ENCODE results near the gene FHIT.

Gene FHIT

GRCh38 chr3:60081381-60082095, 1169.7 kb downstream of the FHIT start:
- peaks cover 3% of the 10 kb centered on the region; the same call in 1 of the 2 replicates for H3K9me3 ChIP-seq (ENCODE audit: control insufficient read depth, insufficient read depth, low read depth, low read length)
- H3K27me3 ChIP-seq (ENCODE audit: control insufficient read depth, insufficient read depth, low read length) = no peaks in the 10 kb centered on the region
- no peak overlapping the region for H3K27ac ChIP-seq (ENCODE audit: low read depth, low read length)
- no peak overlapping the region for H3K4me3 ChIP-seq (ENCODE audit: low read depth, low read length)
- no peak overlapping the region for H3K9ac ChIP-seq (ENCODE audit: low read length)
- H3K4me1 ChIP-seq (ENCODE audit: control insufficient read depth, insufficient read depth, low read length) = peaks cover 4% of the 10 kb centered on the region; the same call in 1 of the 2 replicates
- no peaks in the 10 kb centered on the region for H3K36me3 ChIP-seq (ENCODE audit: control insufficient read depth, insufficient read depth, low read length)

GRCh38 chr3:60080648-60081047, 1170.6 kb downstream of the FHIT start:
- Histone ChIP-seq H3K4me1 (ENCODE audit: control insufficient read depth, insufficient read depth, low read length) (peaks cover 4% of the 10 kb centered on the region; the same call in 1 of the 2 replicates), H3K9me3 (ENCODE audit: control insufficient read depth, insufficient read depth, low read depth, low read length) (peaks cover 3% of the 10 kb centered on the region; the same call in 1 of the 2 replicates), H3K36me3 (ENCODE audit: control insufficient read depth, insufficient read depth, low read length) (no peaks in the 10 kb centered on the region), H3K27me3 (ENCODE audit: control insufficient read depth, insufficient read depth, low read length) (no peaks in the 10 kb centered on the region), H3K4me3 (ENCODE audit: low read depth, low read length) (no peak overlapping the region), H3K27ac (ENCODE audit: low read depth, low read length) (no peak overlapping the region), H3K9ac (ENCODE audit: low read length) (no peak overlapping the region)

GRCh38 chr3:60079076-60079475, 1172.2 kb downstream of the FHIT start:
- Histone ChIP-seq H3K9ac (ENCODE audit: low read length) (no peak overlapping the region), H3K9me3 (ENCODE audit: control insufficient read depth, insufficient read depth, low read depth, low read length) (peaks cover 3% of the 10 kb centered on the region; the same call in 1 of the 2 replicates), H3K36me3 (ENCODE audit: control insufficient read depth, insufficient read depth, low read length) (no peaks in the 10 kb centered on the region), H3K27me3 (ENCODE audit: control insufficient read depth, insufficient read depth, low read length) (no peaks in the 10 kb centered on the region), H3K4me3 (ENCODE audit: low read depth, low read length) (no peak overlapping the region), H3K27ac (ENCODE audit: low read depth, low read length) (no peak overlapping the region), H3K4me1 (ENCODE audit: control insufficient read depth, insufficient read depth, low read length) (peaks cover 4% of the 10 kb centered on the region; the same call in 1 of the 2 replicates)

- no peaks in the 10 kb centered on the region for H3K27me3 ChIP-seq (ENCODE audit: control insufficient read depth, insufficient read depth, low read length)
- H3K4me1 ChIP-seq (ENCODE audit: control insufficient read depth, insufficient read depth, low read length) = peaks cover 4% of the 10 kb centered on the region; the same call in 1 of the 2 replicates
- H3K27ac ChIP-seq (ENCODE audit: low read depth, low read length) = no peak overlapping the region
- H3K36me3 ChIP-seq (ENCODE audit: control insufficient read depth, insufficient read depth, low read length) = no peaks in the 10 kb centered on the region
- H3K9me3 ChIP-seq (ENCODE audit: control insufficient read depth, insufficient read depth, low read depth, low read length) = no peaks in the 10 kb centered on the region; the same call in 1 of the 2 replicates
- no peak overlapping the region for H3K4me3 ChIP-seq (ENCODE audit: low read depth, low read length)
- no peak overlapping the region for H3K9ac ChIP-seq (ENCODE audit: low read length)
Measured at GRCh38 chr3:60076331-60076730, 1174.9 kb downstream of the FHIT start.

GRCh38 chr3:60073942-60074341, 1177.3 kb downstream of the FHIT start:
- Histone ChIP-seq H3K4me1 (ENCODE audit: control insufficient read depth, insufficient read depth, low read length) (no peaks in the 10 kb centered on the region), H3K9ac (ENCODE audit: low read length) (no peak overlapping the region), H3K27me3 (ENCODE audit: control insufficient read depth, insufficient read depth, low read length) (no peaks in the 10 kb centered on the region), H3K36me3 (ENCODE audit: control insufficient read depth, insufficient read depth, low read length) (no peaks in the 10 kb centered on the region), H3K9me3 (ENCODE audit: control insufficient read depth, insufficient read depth, low read depth, low read length) (no peaks in the 10 kb centered on the region; the same call in 1 of the 2 replicates), H3K27ac (ENCODE audit: low read depth, low read length) (no peak overlapping the region), H3K4me3 (ENCODE audit: low read depth, low read length) (no peak overlapping the region)

- H3K9ac ChIP-seq (ENCODE audit: low read length) = no peak overlapping the region
- H3K4me3 ChIP-seq (ENCODE audit: low read depth, low read length) = no peak overlapping the region
- no peak overlapping the region for H3K27ac ChIP-seq (ENCODE audit: low read depth, low read length)
- no peaks in the 10 kb centered on the region for H3K36me3 ChIP-seq (ENCODE audit: control insufficient read depth, insufficient read depth, low read length)
- no peaks in the 10 kb centered on the region; the same call in 1 of the 2 replicates for H3K9me3 ChIP-seq (ENCODE audit: control insufficient read depth, insufficient read depth, low read depth, low read length)
- no peaks in the 10 kb centered on the region for H3K4me1 ChIP-seq (ENCODE audit: control insufficient read depth, insufficient read depth, low read length)
- no peaks in the 10 kb centered on the region for H3K27me3 ChIP-seq (ENCODE audit: control insufficient read depth, insufficient read depth, low read length)
Measured at GRCh38 chr3:60073228-60073627, 1178.0 kb downstream of the FHIT start.

- no peak overlapping the region for H3K27ac ChIP-seq (ENCODE audit: low read depth, low read length)
- no peaks in the 10 kb centered on the region for H3K36me3 ChIP-seq (ENCODE audit: control insufficient read depth, insufficient read depth, low read length)
- no peaks in the 10 kb centered on the region for H3K9me3 ChIP-seq (ENCODE audit: control insufficient read depth, insufficient read depth, low read depth, low read length)
- H3K9ac ChIP-seq (ENCODE audit: low read length) = no peak overlapping the region
- no peaks in the 10 kb centered on the region for H3K27me3 ChIP-seq (ENCODE audit: control insufficient read depth, insufficient read depth, low read length)
- H3K4me1 ChIP-seq (ENCODE audit: control insufficient read depth, insufficient read depth, low read length) = no peaks in the 10 kb centered on the region; the same call in 1 of the 2 replicates
- no peak overlapping the region for H3K4me3 ChIP-seq (ENCODE audit: low read depth, low read length)
Measured at GRCh38 chr3:60070366-60070765, 1180.9 kb downstream of the FHIT start.

GRCh38 chr3:60065227-60065868, 1185.9 kb downstream of the FHIT start:
- Histone ChIP-seq H3K27me3 (ENCODE audit: control insufficient read depth, insufficient read depth, low read length) (no peaks in the 10 kb centered on the region), H3K9me3 (ENCODE audit: control insufficient read depth, insufficient read depth, low read depth, low read length) (no peaks in the 10 kb centered on the region), H3K4me3 (ENCODE audit: low read depth, low read length) (no peak overlapping the region), H3K36me3 (ENCODE audit: control insufficient read depth, insufficient read depth, low read length) (no peaks in the 10 kb centered on the region), H3K4me1 (ENCODE audit: control insufficient read depth, insufficient read depth, low read length) (peaks cover 8% of the 10 kb centered on the region; the same call in 1 of the 2 replicates), H3K27ac (ENCODE audit: low read depth, low read length) (no peak overlapping the region), H3K9ac (ENCODE audit: low read length) (no peak overlapping the region)

GRCh38 chr3:60064210-60065178, 1186.8 kb downstream of the FHIT start:
- Histone ChIP-seq H3K4me3 (ENCODE audit: low read depth, low read length) (no peak overlapping the region), H3K9me3 (ENCODE audit: control insufficient read depth, insufficient read depth, low read depth, low read length) (no peaks in the 10 kb centered on the region), H3K36me3 (ENCODE audit: control insufficient read depth, insufficient read depth, low read length) (no peaks in the 10 kb centered on the region), H3K4me1 (ENCODE audit: control insufficient read depth, insufficient read depth, low read length) (peaks cover 8% of the 10 kb centered on the region; the same call in 1 of the 2 replicates), H3K9ac (ENCODE audit: low read length) (no peak overlapping the region), H3K27ac (ENCODE audit: low read depth, low read length) (no peak overlapping the region), H3K27me3 (ENCODE audit: control insufficient read depth, insufficient read depth, low read length) (no peaks in the 10 kb centered on the region)

GRCh38 chr3:60056404-60056803, 1194.8 kb downstream of the FHIT start:
- H3K36me3 ChIP-seq (ENCODE audit: control insufficient read depth, insufficient read depth, low read length) = no peaks in the 10 kb centered on the region
- no peak overlapping the region for H3K9ac ChIP-seq (ENCODE audit: low read length)

More at GRCh38 chr3:60056404-60056803, 1194.8 kb downstream of the FHIT start:
- Histone ChIP-seq H3K27me3 (ENCODE audit: control insufficient read depth, insufficient read depth, low read length) (no peaks in the 10 kb centered on the region), H3K4me1 (ENCODE audit: control insufficient read depth, insufficient read depth, low read length) (no peaks in the 10 kb centered on the region), H3K4me3 (ENCODE audit: low read depth, low read length) (no peak overlapping the region), H3K9me3 (ENCODE audit: control insufficient read depth, insufficient read depth, low read depth, low read length) (peaks cover 8% of the 10 kb centered on the region; the same call in 1 of the 2 replicates), H3K27ac (ENCODE audit: low read depth, low read length) (no peak overlapping the region)
